ENCODE data around the gene LONP1. TPM values are rescaled to one million over a fixed set of nuclear protein-coding genes. Genes with fewer than 3 reads are reported as not detected.

Gene LONP1
- total RNA-seq, 4 donors from 2014 or later, result 45.0 to 100 (median 67.9) TPM

DNA sequence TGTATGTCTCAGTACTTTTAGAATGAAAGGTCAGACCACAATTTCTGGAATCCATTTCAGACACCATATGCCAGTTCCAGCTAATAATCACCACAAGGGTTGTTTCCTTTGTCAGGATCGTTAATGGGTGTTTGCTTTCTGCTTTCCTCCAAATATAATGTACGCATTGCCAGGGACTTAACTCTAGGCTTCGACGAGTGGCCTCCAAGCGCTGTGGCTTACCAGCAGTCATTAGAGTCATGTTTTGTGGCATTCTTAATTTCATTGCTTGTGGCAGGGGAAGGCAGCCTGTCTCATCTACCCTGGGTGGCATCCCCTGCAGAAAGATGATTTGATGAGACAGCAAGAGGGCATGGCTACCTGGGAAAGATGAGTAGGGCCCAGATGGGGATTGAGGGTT, 74.5 kb downstream of the LONP1 start:
- TF ChIP-seq, protein P1, sequence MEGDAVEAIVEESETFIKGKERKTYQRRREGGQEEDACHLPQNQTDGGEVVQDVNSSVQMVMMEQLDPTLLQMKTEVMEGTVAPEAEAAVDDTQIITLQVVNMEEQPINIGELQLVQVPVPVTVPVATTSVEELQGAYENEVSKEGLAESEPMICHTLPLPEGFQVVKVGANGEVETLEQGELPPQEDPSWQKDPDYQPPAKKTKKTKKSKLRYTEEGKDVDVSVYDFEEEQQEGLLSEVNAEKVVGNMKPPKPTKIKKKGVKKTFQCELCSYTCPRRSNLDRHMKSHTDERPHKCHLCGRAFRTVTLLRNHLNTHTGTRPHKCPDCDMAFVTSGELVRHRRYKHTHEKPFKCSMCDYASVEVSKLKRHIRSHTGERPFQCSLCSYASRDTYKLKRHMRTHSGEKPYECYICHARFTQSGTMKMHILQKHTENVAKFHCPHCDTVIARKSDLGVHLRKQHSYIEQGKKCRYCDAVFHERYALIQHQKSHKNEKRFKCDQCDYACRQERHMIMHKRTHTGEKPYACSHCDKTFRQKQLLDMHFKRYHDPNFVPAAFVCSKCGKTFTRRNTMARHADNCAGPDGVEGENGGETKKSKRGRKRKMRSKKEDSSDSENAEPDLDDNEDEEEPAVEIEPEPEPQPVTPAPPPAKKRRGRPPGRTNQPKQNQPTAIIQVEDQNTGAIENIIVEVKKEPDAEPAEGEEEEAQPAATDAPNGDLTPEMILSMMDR (IDR thresholded peaks at IDR 0.05), result no peak
- TF ChIP-seq POLR2A (IDR thresholded peaks at IDR 0.05), result no peak
- Histone ChIP-seq H3K27ac (no peak overlapping the region), H3K9me3 (no peaks in the 10 kb centered on the region), H3K4me1 (peaks cover 0 to 12% of the 10 kb centered on the region in 2 donors), H3K27me3 (no peaks in the 10 kb centered on the region), H3K4me3 (replicated peaks in 1 of 3) (no peak overlapping the region), H3K36me3 (peaks cover 41 to 66% of the 10 kb centered on the region in 2 donors)
- intact Hi-C loops (cut with DNase I), result no loop called here
- WGBS, 2 donors, result 90 to 96% methylated on average over 5 of the region's 5 CpGs
- DNase-seq, result no peak

DNA sequence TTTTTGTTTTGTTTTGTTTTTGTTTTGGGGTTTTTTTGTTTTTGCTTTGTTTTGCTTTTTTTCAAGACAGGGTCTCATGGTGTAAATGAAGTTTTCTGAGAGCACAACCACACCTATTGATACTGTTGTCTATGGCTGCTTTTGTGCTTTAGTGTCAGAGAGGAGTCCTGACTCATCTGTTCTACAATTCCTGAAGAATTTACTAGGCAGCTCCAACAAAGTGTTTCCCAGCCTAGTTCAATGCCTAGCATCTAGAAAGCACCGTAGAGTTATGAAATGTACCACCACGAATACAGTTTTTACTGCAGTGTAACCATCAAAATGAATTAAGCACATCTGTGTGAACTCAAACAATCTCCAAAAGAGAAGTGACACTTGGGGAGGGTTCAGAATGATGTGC, 75.9 kb downstream of the LONP1 start:
- Histone ChIP-seq H3K36me3 (peaks cover 32 to 57% of the 10 kb centered on the region in 2 donors), H3K4me1 (peaks cover 0 to 12% of the 10 kb centered on the region in 2 donors), H3K27ac (no peak overlapping the region), H3K27me3 (no peaks in the 10 kb centered on the region), H3K4me3 (replicated peaks in 1 of 3) (no peak overlapping the region), H3K9me3 (no peaks in the 10 kb centered on the region)
- intact Hi-C loops (cut with DNase I), result no loop called here
- TF ChIP-seq, protein P1 (IDR thresholded peaks at IDR 0.05), result no peak
- TF ChIP-seq POLR2A (IDR thresholded peaks at IDR 0.05), result no peak
- no peak for DNase-seq
- WGBS, 2 donors, result 93 to 95% methylated on average over 2 of the region's 2 CpGs

DNA sequence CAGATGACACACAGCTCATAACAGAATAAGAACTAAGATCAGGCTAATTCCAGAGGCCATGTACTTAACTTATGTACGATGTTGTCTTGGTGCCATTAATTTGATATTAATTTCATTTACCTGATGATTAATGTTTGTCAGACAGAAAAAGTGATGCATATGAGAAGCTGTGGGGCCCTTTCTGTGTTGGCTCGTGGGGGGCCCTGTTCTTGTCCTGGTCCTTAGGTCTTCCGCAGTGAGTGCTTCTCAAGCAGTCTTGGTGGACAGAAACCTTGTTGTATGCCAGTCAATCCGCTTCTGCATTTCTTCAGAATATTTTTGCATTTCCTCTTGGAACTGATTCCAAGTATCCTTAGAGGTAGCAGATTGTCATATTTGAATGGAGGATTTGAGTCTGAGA, 76.9 kb downstream of the LONP1 start:
- Histone ChIP-seq H3K4me3 (replicated peaks in 1 of 3) (no peak overlapping the region), H3K27me3 (no peaks in the 10 kb centered on the region), H3K36me3 (peaks cover 26 to 52% of the 10 kb centered on the region in 2 donors), H3K27ac (no peak overlapping the region), H3K9me3 (no peaks in the 10 kb centered on the region), H3K4me1 (peaks cover 2 to 12% of the 10 kb centered on the region in 2 donors)
- DNase-seq, result no peak
- TF ChIP-seq, protein P1 (IDR thresholded peaks at IDR 0.05), result no peak
- no peak for TF ChIP-seq POLR2A (IDR thresholded peaks at IDR 0.05)
- WGBS, 2 donors, result 91 to 95% methylated on average over 4 of the region's 4 CpGs
- intact Hi-C loops (cut with DNase I), result no loop called here

DNA sequence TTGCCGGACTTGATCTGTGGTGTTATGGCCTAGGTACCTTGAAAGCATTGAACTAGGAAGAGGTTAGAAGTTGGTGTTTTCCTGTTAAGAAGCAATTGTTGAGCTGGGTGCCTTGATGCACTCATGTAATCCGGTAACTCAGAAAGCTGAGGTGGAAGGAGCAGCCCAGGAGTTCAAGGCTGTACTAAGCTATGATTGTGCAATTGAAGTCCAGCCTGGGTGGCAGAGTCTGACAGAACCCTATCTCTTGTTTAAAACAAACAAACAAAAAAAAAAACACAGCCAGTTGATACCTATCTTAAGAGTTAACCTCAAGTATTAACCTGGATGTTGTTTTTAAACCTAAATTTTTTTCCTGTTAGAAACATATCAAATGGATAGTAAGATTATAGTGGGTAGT, 77.7 kb downstream of the LONP1 start:
- H3K36me3 ChIP-seq, result peaks cover 18 to 43% of the 10 kb centered on the region in 2 donors
- H3K4me1 ChIP-seq, result peaks cover 5 to 12% of the 10 kb centered on the region in 2 donors
- intact Hi-C loops (cut with DNase I), result no loop called here
- TF ChIP-seq, protein P1 (IDR thresholded peaks at IDR 0.05), result no peak
- no peak for TF ChIP-seq POLR2A (IDR thresholded peaks at IDR 0.05)
- no peak overlapping the region for H3K4me3 ChIP-seq (replicated peaks in 1 of 3)
- H3K27ac ChIP-seq, result no peak overlapping the region
- DNase-seq, result no peak
- no peaks in the 10 kb centered on the region for H3K9me3 ChIP-seq
- 95 to 98% methylated on average over 2 of the region's 2 CpGs for WGBS, 2 donors
- H3K27me3 ChIP-seq, result no peaks in the 10 kb centered on the region

Other genes with a start within 250 kb of the LONP1 start
- not detected for gene TINCR, start 152.2 kb downstream of the LONP1 start, total RNA-seq
- 10 to 100 TPM; 52.2 to 74.5 (median 65.3) TPM for gene SAFB2, start 97.4 kb downstream of the LONP1 start, total RNA-seq
- gene SAFB, start 97.1 kb downstream of the LONP1 start, total RNA-seq, result 100 to 1,000 TPM in 2 of 4 donors, 10 to 100 TPM in 2; 70.1 to 129 (median 86.7) TPM
- 10 to 100 TPM; 20.1 to 68.3 (median 47.2) TPM for gene MICOS13, start 39.6 kb downstream of the LONP1 start, total RNA-seq
- 10 to 100 TPM in 3 of 4 donors, 1 to 10 TPM in 1; 7.3 to 30.4 (median 15.8) TPM for gene HSD11B1L, start 39.1 kb downstream of the LONP1 start, total RNA-seq
- gene RPL36, start 29.9 kb downstream of the LONP1 start, total RNA-seq, result 100 to 1,000 TPM; 313 to 561 (median 386) TPM
- not detected for gene CATSPERD, start 491 bp upstream of the LONP1 start, total RNA-seq
- 1 to 10 TPM in 3 of 4 donors, under 1 TPM in 1; 0.54 to 2.0 (median 1.2) TPM for gene PRR22, start 64.6 kb upstream of the LONP1 start, total RNA-seq
- gene DUS3L, start 71.0 kb upstream of the LONP1 start, total RNA-seq, result 10 to 100 TPM; 34.0 to 53.3 (median 44.9) TPM
- gene NRTN, start 84.9 kb upstream of the LONP1 start, total RNA-seq, result 1 to 10 TPM in 3 of 4 donors, under 1 TPM in 1; 0.71 to 8.1 (median 1.3) TPM
- not detected for gene FUT6, start 119.6 kb upstream of the LONP1 start, total RNA-seq
- gene FUT3, start 131.3 kb upstream of the LONP1 start, total RNA-seq, result under 1 TPM in 1 of 4 donors, not detected in 3; 0.13 TPM
- gene FUT5, start 150.4 kb upstream of the LONP1 start, total RNA-seq, result not detected
- gene NDUFA11, start 183.6 kb upstream of the LONP1 start, total RNA-seq, result 100 to 1,000 TPM; 115 to 325 (median 195) TPM
- 10 to 100 TPM; 14.3 to 27.2 (median 17.8) TPM for gene VMAC, start 184.7 kb upstream of the LONP1 start, total RNA-seq
- gene CAPS, start 194.1 kb upstream of the LONP1 start, total RNA-seq, result 10 to 100 TPM in 3 of 4 donors, 1 to 10 TPM in 1; 9.0 to 48.8 (median 26.3) TPM

Data from thyroid gland (tissue), 4 donors.